DND-41 (cell line): ENCODE measurements around the gene MCC.

Experiments
- ATAC-seq: fragments of 200-7000 bp; cut with Tn5 transposase; 3 replicates; pipeline ENCODE4 v1.9.1; 2021; ENCODE audit warnings: low read depth; ENCODE audit not compliant: insufficient read depth
- DNase-seq: peaks from one replicate; pipeline ENCODE4 v3.0.0-alpha.2; 2020
- H2AFZ ChIP-seq: 2 replicates; pipeline ENCODE4 v1.6.0; 2012; ENCODE audit warnings: low read depth, low read length
- H3K27ac ChIP-seq: 2 replicates; pipeline ENCODE4 v1.5.1; 2012; ENCODE audit warnings: low read length, inconsistent platforms
- H3K27me3 ChIP-seq: fragments of 200-600 bp; sonication (generic); 2 replicates; pipeline ENCODE4 v1.6.0; 2012; ENCODE audit warnings: low read length, mild to moderate bottlenecking, inconsistent platforms; ENCODE audit not compliant: insufficient read depth, poor library complexity
- H3K36me3 ChIP-seq: 2 replicates; pipeline ENCODE4 v1.5.1; 2012; ENCODE audit warnings: low read length, inconsistent platforms; ENCODE audit not compliant: insufficient read depth
- H3K4me1 ChIP-seq: 2 replicates; pipeline ENCODE4 v1.5.1; 2012; ENCODE audit warnings: mild to moderate bottlenecking, low read length; ENCODE audit not compliant: insufficient read depth
- H3K4me2 ChIP-seq: 2 replicates; pipeline ENCODE4 v1.6.0; 2012; ENCODE audit warnings: mild to moderate bottlenecking, moderate library complexity, low read length, inconsistent platforms; ENCODE audit not compliant: insufficient read depth
- H3K4me3 ChIP-seq, 2 experiments: fragments of 200-600 bp in 1 of 2; shearing (Covaris generic) in 1 of 2; 2 replicates each; pipeline ENCODE4 v1.5.1; 2012 to 2016; ENCODE audit warnings: inconsistent platforms in 2 of 2, low read length in 2 of 2, mild to moderate bottlenecking in 2 of 2, low read depth in 1 of 2, moderate library complexity in 1 of 2
- H3K79me2 ChIP-seq: 2 replicates; pipeline ENCODE4 v1.6.0; 2012; ENCODE audit warnings: low read length, inconsistent platforms; ENCODE audit not compliant: insufficient read depth
- H3K9ac ChIP-seq: 2 replicates; pipeline ENCODE4 v1.6.0; 2012; ENCODE audit warnings: low read depth, mild to moderate bottlenecking, inconsistent platforms, low read length, moderate library complexity
- H3K9me3 ChIP-seq: 2 replicates; pipeline ENCODE4 v1.5.1; 2012; ENCODE audit warnings: low read length, moderate library complexity, mild to moderate bottlenecking, inconsistent platforms; ENCODE audit not compliant: insufficient read depth, severe bottlenecking
- H4K20me1 ChIP-seq: 2 replicates; pipeline ENCODE4 v1.6.0; 2012; ENCODE audit warnings: low read length; ENCODE audit not compliant: insufficient read depth
- EZH2 ChIP-seq: IDR thresholded peaks from 3 replicates; pipeline ENCODE4 v1.6.1; 2012; ENCODE audit warnings: borderline replicate concordance, low read depth, mild to moderate bottlenecking, moderate library complexity, low read length, inconsistent platforms; ENCODE audit not compliant: severe bottlenecking
- TF ChIP-seq, protein P1 (sequence below): IDR thresholded peaks from 2 replicates; pipeline ENCODE4 v1.5.1; 2012; ENCODE audit warnings: borderline replicate concordance, low read length, moderate library complexity, mild to moderate bottlenecking; ENCODE audit not compliant: poor library complexity, severe bottlenecking; ENCODE audit errors: extremely low read depth

MCC gene

GRCh38 chr5:113244966-113245365 lies 243.3 kb downstream of the MCC start:
- H3K36me3 ChIP-seq: no peaks in the 10 kb centered on the region
- no peaks in the 10 kb centered on the region for H3K27me3 ChIP-seq
- no peak overlapping the region for H3K4me2 ChIP-seq
- no peak for DNase-seq
- no peak for TF ChIP-seq EZH2
- TF ChIP-seq, protein P1, sequence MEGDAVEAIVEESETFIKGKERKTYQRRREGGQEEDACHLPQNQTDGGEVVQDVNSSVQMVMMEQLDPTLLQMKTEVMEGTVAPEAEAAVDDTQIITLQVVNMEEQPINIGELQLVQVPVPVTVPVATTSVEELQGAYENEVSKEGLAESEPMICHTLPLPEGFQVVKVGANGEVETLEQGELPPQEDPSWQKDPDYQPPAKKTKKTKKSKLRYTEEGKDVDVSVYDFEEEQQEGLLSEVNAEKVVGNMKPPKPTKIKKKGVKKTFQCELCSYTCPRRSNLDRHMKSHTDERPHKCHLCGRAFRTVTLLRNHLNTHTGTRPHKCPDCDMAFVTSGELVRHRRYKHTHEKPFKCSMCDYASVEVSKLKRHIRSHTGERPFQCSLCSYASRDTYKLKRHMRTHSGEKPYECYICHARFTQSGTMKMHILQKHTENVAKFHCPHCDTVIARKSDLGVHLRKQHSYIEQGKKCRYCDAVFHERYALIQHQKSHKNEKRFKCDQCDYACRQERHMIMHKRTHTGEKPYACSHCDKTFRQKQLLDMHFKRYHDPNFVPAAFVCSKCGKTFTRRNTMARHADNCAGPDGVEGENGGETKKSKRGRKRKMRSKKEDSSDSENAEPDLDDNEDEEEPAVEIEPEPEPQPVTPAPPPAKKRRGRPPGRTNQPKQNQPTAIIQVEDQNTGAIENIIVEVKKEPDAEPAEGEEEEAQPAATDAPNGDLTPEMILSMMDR: no peak
- H3K9ac ChIP-seq: no peak overlapping the region
- H4K20me1 ChIP-seq: no peaks in the 10 kb centered on the region
- H3K27ac ChIP-seq: no peak overlapping the region
- no peak overlapping the region for H2AFZ ChIP-seq
- H3K4me1 ChIP-seq: no peaks in the 10 kb centered on the region
- no peaks in the 10 kb centered on the region for H3K79me2 ChIP-seq
- H3K4me3 ChIP-seq: no peak overlapping the region
- ATAC-seq: no peak
- no peaks in the 10 kb centered on the region for H3K9me3 ChIP-seq

GRCh38 chr5:113243349-113243664 lies 244.9 kb downstream of the MCC start:
- Histone ChIP-seq H3K79me2 (no peaks in the 10 kb centered on the region), H3K36me3 (no peaks in the 10 kb centered on the region), H3K27me3 (no peaks in the 10 kb centered on the region), H3K4me3 (no peak overlapping the region), H3K9me3 (no peaks in the 10 kb centered on the region), H3K27ac (no peak overlapping the region), H2AFZ (no peak overlapping the region), H4K20me1 (no peaks in the 10 kb centered on the region), H3K4me2 (no peak overlapping the region), H3K9ac (no peak overlapping the region), H3K4me1 (no peaks in the 10 kb centered on the region)
- ATAC-seq: no peak
- no peak for TF ChIP-seq EZH2
- TF ChIP-seq, protein P1: no peak
- DNase-seq: no peak

GRCh38 chr5:113242481-113243348 lies 245.5 kb downstream of the MCC start:
- Histone ChIP-seq H2AFZ (no peak overlapping the region), H3K27me3 (no peaks in the 10 kb centered on the region), H3K79me2 (no peaks in the 10 kb centered on the region), H3K4me2 (no peak overlapping the region), H4K20me1 (no peaks in the 10 kb centered on the region), H3K36me3 (no peaks in the 10 kb centered on the region), H3K9ac (no peak overlapping the region), H3K9me3 (no peaks in the 10 kb centered on the region), H3K4me3 (no peak overlapping the region), H3K27ac (no peak overlapping the region), H3K4me1 (no peaks in the 10 kb centered on the region)
- no peak for DNase-seq
- no peak for ATAC-seq
- TF ChIP-seq, protein P1: no peak
- TF ChIP-seq EZH2: no peak
